Breast epithelium (tissue), 3 donors: ENCODE measurements around the gene BORCS6.

Experiments used
- CTCF ChIP-seq, 3 donors: fragments of 450-650 bp; IDR thresholded peaks; one replicate each; pipeline ENCODE4 v1.5.1; 2016 to 2017; ENCODE audit warnings: antibody characterized with exemption in 3 of 3, mild to moderate bottlenecking in 3 of 3, moderate library complexity in 3 of 3
- POLR2A ChIP-seq: fragments of 450-650 bp; IDR thresholded peaks from one replicate; pipeline ENCODE4 v1.6.1; 2016; ENCODE audit warnings: antibody characterized with exemption, mild to moderate bottlenecking, moderate library complexity
- POLR2AphosphoS5 ChIP-seq, 3 donors: sonication (generic); formaldehyde crosslinking; IDR thresholded peaks; one replicate each; pipeline ENCODE4 v1.6.1; 2017; ENCODE audit warnings: antibody characterized with exemption in 3 of 3

GRCh38 chr17:8206536-8206935 is 16.6 kb upstream of the BORCS6 start:
- no peak for TF ChIP-seq POLR2A
- TF ChIP-seq CTCF (IDR thresholded peaks at IDR 0.05) = no peak
- TF ChIP-seq POLR2AphosphoS5 (IDR thresholded peaks at IDR 0.05) = no peak
